Breast epithelium (tissue), 3 donors: ENCODE results near the gene TAF4B.

ENCODE experiments used
- CTCF ChIP-seq, 3 donors: fragments of 450-650 bp; IDR thresholded peaks; one replicate each; pipeline ENCODE4 v1.5.1; 2016 to 2017; ENCODE audit warnings: antibody characterized with exemption in 3 of 3, mild to moderate bottlenecking in 3 of 3, moderate library complexity in 3 of 3
- POLR2A ChIP-seq: fragments of 450-650 bp; IDR thresholded peaks from one replicate; pipeline ENCODE4 v1.6.1; 2016; ENCODE audit warnings: antibody characterized with exemption, mild to moderate bottlenecking, moderate library complexity
- POLR2AphosphoS5 ChIP-seq, 3 donors: sonication (generic); formaldehyde crosslinking; IDR thresholded peaks; one replicate each; pipeline ENCODE4 v1.6.1; 2017; ENCODE audit warnings: antibody characterized with exemption in 3 of 3

- TF ChIP-seq CTCF (IDR thresholded peaks at IDR 0.05) (no peak), POLR2A (no peak), POLR2AphosphoS5 (IDR thresholded peaks at IDR 0.05) (no peak)
Observed at GRCh38 chr18:26394047-26394654, 167.9 kb downstream of the TAF4B start.
